Measurements from ENCODE around the gene KCTD15.

GRCh38 chr19:33775731-33776487 lies 20.8 kb upstream of the KCTD15 start:
- no peak for TF ChIP-seq POLR2AphosphoS5 (IDR thresholded peaks at IDR 0.05; ENCODE audit: low read depth, low read length)
- TF ChIP-seq TAF1 (IDR thresholded peaks at IDR 0.05; ENCODE audit: borderline replicate concordance, insufficient read depth, low read length): no peak
- TF ChIP-seq SIN3A (IDR thresholded peaks at IDR 0.05; ENCODE audit: borderline replicate concordance, insufficient read depth, low read length): no peak

All from PFSK-1 (cell line).